GM12878 (cell line): ENCODE results near the gene BOLA1. TPM values are rescaled to one million over a fixed set of nuclear protein-coding genes. Genes with fewer than 3 reads are reported as not detected.

Experiments
- CHD2 ChIP-seq: IDR thresholded peaks from 2 replicates; pipeline ENCODE4 v1.6.1; 2011; ENCODE audit warnings: low read depth, low read length, improper control_type of control experiment, borderline replicate concordance
- EGR1 ChIP-seq, 2 experiments: IDR thresholded peaks; 1 replicate in 1 of 2; 2 replicates in 1 of 2; pipeline ENCODE4 v1.6.1; 2011 to 2012; ENCODE audit warnings: low read depth in 2 of 2, low read length in 2 of 2, borderline replicate concordance in 1 of 2, mild to moderate bottlenecking in 1 of 2, moderate library complexity in 1 of 2
- POLR2A ChIP-seq: IDR thresholded peaks from 2 replicates; pipeline ENCODE4 v1.6.1; 2011; ENCODE audit warnings: low read depth, mild to moderate bottlenecking, low read length
- polyA plus RNA-seq, 11 experiments: library from polyadenylated mRNA; depleted of rRNA in 4 of 11; unstranded in 6 of 11; stranded (reverse) in 5 of 11; fragments of >200 nt; fragmentation: Nextera tagmentation in 4 of 11; fragmentation: Illumina TruSeq in 1 of 11; extraction: Ambion mirVana in 4 of 11; extraction: Trizol in 1 of 11; gene quantifications; 1 replicate in 1 of 11; 2 replicates in 10 of 11; pipeline versions ENCODE4 v1.2.1 to v1.2.3, GENCODE V29; 2011 to 2016; ENCODE audit warnings: inconsistent platforms in 2 of 11, missing spikeins in 2 of 11, low read depth in 1 of 11
- total RNA-seq, 4 experiments: library from RNA; depleted of rRNA in 3 of 4; stranded (reverse); fragments of >200 nt in 3 of 4; fragmentation: Illumina TruSeq in 1 of 4; extraction: Trizol in 1 of 4; gene quantifications; 2 replicates each; pipeline versions ENCODE4 v1.2.1 to v1.2.3, GENCODE V29; 2013 to 2021
- TF ChIP-seq, protein P1 (sequence below): fragments of 450-650 bp; IDR thresholded peaks from 2 replicates; pipeline ENCODE4 v1.6.1; 2017; ENCODE audit warnings: mild to moderate bottlenecking, moderate library complexity
- TF ChIP-seq, protein P2 (sequence below): fragments of 450-650 bp; formaldehyde crosslinking; IDR thresholded peaks from 2 replicates; pipeline ENCODE4 v1.5.0; 2022; ENCODE audit warnings: mild to moderate bottlenecking, missing genetic modification characterization

Gene BOLA1
- total and polyA plus RNA-seq, 10 of the 15 experiments (the other 5 are each of a cell fraction or from before 2014, with no cell fraction given): 0.74 to 18.7 (median 11.3) TPM

DNA sequence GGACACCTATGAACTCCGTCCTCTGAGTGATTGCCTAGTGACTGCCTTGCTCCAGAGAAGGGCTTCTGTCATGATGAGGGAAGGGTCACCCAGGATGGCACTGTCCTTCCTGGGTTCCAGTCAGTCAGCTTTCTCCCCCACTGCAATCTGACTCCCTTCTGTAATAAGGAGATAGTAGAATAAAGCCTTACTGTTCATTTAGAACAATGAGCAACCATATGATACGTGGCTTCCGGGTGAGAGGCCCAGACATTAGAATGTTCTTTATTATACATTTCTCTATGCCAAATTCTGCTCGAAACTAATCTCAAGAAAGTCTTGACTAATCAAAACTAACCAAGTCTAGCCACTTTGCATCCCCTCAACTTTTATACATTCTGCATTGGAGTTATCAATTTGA lies 45.8 kb downstream of the BOLA1 start (continued):
- TF ChIP-seq, protein P1, sequence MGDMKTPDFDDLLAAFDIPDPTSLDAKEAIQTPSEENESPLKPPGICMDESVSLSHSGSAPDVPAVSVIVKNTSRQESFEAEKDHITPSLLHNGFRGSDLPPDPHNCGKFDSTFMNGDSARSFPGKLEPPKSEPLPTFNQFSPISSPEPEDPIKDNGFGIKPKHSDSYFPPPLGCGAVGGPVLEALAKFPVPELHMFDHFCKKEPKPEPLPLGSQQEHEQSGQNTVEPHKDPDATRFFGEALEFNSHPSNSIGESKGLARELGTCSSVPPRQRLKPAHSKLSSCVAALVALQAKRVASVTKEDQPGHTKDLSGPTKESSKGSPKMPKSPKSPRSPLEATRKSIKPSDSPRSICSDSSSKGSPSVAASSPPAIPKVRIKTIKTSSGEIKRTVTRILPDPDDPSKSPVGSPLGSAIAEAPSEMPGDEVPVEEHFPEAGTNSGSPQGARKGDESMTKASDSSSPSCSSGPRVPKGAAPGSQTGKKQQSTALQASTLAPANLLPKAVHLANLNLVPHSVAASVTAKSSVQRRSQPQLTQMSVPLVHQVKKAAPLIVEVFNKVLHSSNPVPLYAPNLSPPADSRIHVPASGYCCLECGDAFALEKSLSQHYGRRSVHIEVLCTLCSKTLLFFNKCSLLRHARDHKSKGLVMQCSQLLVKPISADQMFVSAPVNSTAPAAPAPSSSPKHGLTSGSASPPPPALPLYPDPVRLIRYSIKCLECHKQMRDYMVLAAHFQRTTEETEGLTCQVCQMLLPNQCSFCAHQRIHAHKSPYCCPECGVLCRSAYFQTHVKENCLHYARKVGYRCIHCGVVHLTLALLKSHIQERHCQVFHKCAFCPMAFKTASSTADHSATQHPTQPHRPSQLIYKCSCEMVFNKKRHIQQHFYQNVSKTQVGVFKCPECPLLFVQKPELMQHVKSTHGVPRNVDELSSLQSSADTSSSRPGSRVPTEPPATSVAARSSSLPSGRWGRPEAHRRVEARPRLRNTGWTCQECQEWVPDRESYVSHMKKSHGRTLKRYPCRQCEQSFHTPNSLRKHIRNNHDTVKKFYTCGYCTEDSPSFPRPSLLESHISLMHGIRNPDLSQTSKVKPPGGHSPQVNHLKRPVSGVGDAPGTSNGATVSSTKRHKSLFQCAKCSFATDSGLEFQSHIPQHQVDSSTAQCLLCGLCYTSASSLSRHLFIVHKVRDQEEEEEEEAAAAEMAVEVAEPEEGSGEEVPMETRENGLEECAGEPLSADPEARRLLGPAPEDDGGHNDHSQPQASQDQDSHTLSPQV: no peak
- TF ChIP-seq POLR2A (no peak), CHD2 (no peak), EGR1 (IDR thresholded peaks at IDR 0.05; ENCODE audit: borderline replicate concordance in 1 of 2, low read depth in 2 of 2, low read length in 2 of 2) (no peak)
- TF ChIP-seq, protein P2, sequence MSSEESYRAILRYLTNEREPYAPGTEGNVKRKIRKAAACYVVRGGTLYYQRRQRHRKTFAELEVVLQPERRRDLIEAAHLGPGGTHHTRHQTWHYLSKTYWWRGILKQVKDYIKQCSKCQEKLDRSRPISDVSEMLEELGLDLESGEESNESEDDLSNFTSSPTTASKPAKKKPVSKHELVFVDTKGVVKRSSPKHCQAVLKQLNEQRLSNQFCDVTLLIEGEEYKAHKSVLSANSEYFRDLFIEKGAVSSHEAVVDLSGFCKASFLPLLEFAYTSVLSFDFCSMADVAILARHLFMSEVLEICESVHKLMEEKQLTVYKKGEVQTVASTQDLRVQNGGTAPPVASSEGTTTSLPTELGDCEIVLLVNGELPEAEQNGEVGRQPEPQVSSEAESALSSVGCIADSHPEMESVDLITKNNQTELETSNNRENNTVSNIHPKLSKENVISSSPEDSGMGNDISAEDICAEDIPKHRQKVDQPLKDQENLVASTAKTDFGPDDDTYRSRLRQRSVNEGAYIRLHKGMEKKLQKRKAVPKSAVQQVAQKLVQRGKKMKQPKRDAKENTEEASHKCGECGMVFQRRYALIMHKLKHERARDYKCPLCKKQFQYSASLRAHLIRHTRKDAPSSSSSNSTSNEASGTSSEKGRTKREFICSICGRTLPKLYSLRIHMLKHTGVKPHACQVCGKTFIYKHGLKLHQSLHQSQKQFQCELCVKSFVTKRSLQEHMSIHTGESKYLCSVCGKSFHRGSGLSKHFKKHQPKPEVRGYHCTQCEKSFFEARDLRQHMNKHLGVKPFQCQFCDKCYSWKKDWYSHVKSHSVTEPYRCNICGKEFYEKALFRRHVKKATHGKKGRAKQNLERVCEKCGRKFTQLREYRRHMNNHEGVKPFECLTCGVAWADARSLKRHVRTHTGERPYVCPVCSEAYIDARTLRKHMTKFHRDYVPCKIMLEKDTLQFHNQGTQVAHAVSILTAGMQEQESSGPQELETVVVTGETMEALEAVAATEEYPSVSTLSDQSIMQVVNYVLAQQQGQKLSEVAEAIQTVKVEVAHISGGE: no peak
